Measurements from ENCODE around the gene TNP1.

Gene TNP1

GRCh38 chr2:216837740-216838139, 22.1 kb downstream of the TNP1 start:
- no peak for DNase-seq

GRCh38 chr2:216833061-216833460, 26.8 kb downstream of the TNP1 start:
- no peak for DNase-seq

GRCh38 chr2:216830346-216830745, 29.5 kb downstream of the TNP1 start:
- no peak for DNase-seq

GRCh38 chr2:216829533-216829932, 30.3 kb downstream of the TNP1 start:
- no peak for DNase-seq

GRCh38 chr2:216827073-216827720, 32.7 kb downstream of the TNP1 start:
- no peak for DNase-seq

- no peak for DNase-seq
Measured at GRCh38 chr2:216822470-216822869, 37.4 kb downstream of the TNP1 start.

- DNase-seq, result no peak
Measured at GRCh38 chr2:216820709-216821108, 39.2 kb downstream of the TNP1 start.

GRCh38 chr2:216819766-216820165, 40.1 kb downstream of the TNP1 start:
- no peak for DNase-seq

GRCh38 chr2:216819055-216819454, 40.8 kb downstream of the TNP1 start:
- DNase-seq, result no peak

- no peak for DNase-seq
Measured at GRCh38 chr2:216810399-216811160, 49.3 kb downstream of the TNP1 start.
